Naive thymus-derived CD4-positive, alpha-beta T cell (primary cell): ENCODE results near the gene FERMT1. TPM values are rescaled to one million over a fixed set of nuclear protein-coding genes. Genes with fewer than 3 reads are reported as not detected.
"Not testable (repeated sequence)": the region's sequence is repeated elsewhere in the genome, so short reads cannot be mapped to it uniquely, and the experiment has no call there.

ENCODE experiments used
- ATAC-seq: fragments of 150-1000 bp; cut with Tn5 transposase; 2 replicates; pipeline ENCODE4 v1.10.0; 2021; ENCODE audit warnings: mild to moderate bottlenecking, moderate library complexity
- CTCF ChIA-PET: fragments of 350-600 bp; sonication (Branson Sonifier 250); formaldehyde crosslinking; loops from one replicate; lab custom pipeline; 2021; ENCODE audit warnings: antibody characterized with exemption; lab: Charles Lee
- POLR2A ChIA-PET: fragments of 350-600 bp; sonication (Branson Sonifier 250); formaldehyde crosslinking; loops from one replicate; lab custom pipeline; 2021; ENCODE audit warnings: antibody characterized with exemption, inconsistent platforms; lab: Charles Lee
- DNase-seq, 9 donors: peaks; one replicate each; pipeline versions ENCODE4 v3.0.0 to v3.0.0-alpha.2; 2020 to 2022; ENCODE audit warnings: mixed read lengths in 1 of 9
- H3K27ac ChIP-seq: one replicate; pipeline ENCODE4 v1.7.0; 2013; ENCODE audit warnings: mild to moderate bottlenecking, low read depth, low read length, moderate library complexity
- H3K27me3 ChIP-seq, 2 donors: one replicate each; pipeline ENCODE4 v1.7.0; 2013; ENCODE audit warnings: low read length in 2 of 2, mild to moderate bottlenecking in 2 of 2, moderate library complexity in 2 of 2; ENCODE audit not compliant: control insufficient read depth in 2 of 2, insufficient read depth in 2 of 2
- H3K36me3 ChIP-seq, 3 experiments: 1 replicate in 2 of 3; 2 replicates in 1 of 3; pipeline ENCODE4 v1.7.0; 2013; ENCODE audit warnings: low read length in 3 of 3, mild to moderate bottlenecking in 3 of 3, moderate library complexity in 1 of 3; ENCODE audit not compliant: insufficient read depth in 3 of 3, control insufficient read depth in 2 of 3
- H3K4me1 ChIP-seq, 2 donors: one replicate each; pipeline ENCODE4 v1.7.0; 2013; ENCODE audit warnings: low read length in 2 of 2, mild to moderate bottlenecking in 2 of 2, moderate library complexity in 1 of 2; ENCODE audit not compliant: control insufficient read depth in 2 of 2, insufficient read depth in 2 of 2
- H3K4me3 ChIP-seq: 2 replicates; pipeline ENCODE4 v1.7.0; 2013; ENCODE audit warnings: mild to moderate bottlenecking, low read length
- H3K9me3 ChIP-seq, 3 experiments: 1 replicate in 2 of 3; 2 replicates in 1 of 3; pipeline ENCODE4 v1.7.0; 2013; ENCODE audit warnings: low read length in 3 of 3; ENCODE audit not compliant: control insufficient read depth in 2 of 3
- H3K27ac Mint-ChIP-seq, 9 donors: one replicate each; pipeline ENCODE4 v1.8.0; 2020 to 2022; ENCODE audit warnings: mixed read lengths in 9 of 9, mild to moderate bottlenecking in 8 of 9, moderate library complexity in 5 of 9, inconsistent platforms in 2 of 9
- H3K27me3 Mint-ChIP-seq, 5 donors: one replicate each; pipeline ENCODE4 v1.8.0; 2021 to 2022; ENCODE audit warnings: mixed read lengths in 5 of 5, mild to moderate bottlenecking in 1 of 5
- H3K36me3 Mint-ChIP-seq, 5 donors: one replicate each; pipeline ENCODE4 v1.8.0; 2020 to 2022; ENCODE audit warnings: mixed read lengths in 5 of 5, mild to moderate bottlenecking in 3 of 5, inconsistent platforms in 1 of 5
- H3K4me1 Mint-ChIP-seq, 7 donors: one replicate each; pipeline ENCODE4 v1.8.0; 2020 to 2022; ENCODE audit warnings: mixed read lengths in 7 of 7, mild to moderate bottlenecking in 3 of 7, inconsistent platforms in 1 of 7
- H3K4me3 Mint-ChIP-seq, 10 donors: one replicate each; pipeline ENCODE4 v1.8.0; 2020 to 2022; ENCODE audit warnings: mild to moderate bottlenecking in 10 of 10, mixed read lengths in 10 of 10, moderate library complexity in 6 of 10, inconsistent platforms in 2 of 10
- H3K9me3 Mint-ChIP-seq, 11 donors: one replicate each; pipeline ENCODE4 v1.8.0; 2020 to 2022; ENCODE audit warnings: mixed read lengths in 11 of 11, mild to moderate bottlenecking in 4 of 11, inconsistent platforms in 1 of 11, moderate library complexity in 1 of 11
- intact Hi-C, 2 donors: fragments of 100-400 bp; cut with micrococcal nuclease; formaldehyde crosslinking; loops; one replicate each; pipeline ENCODE4 v1.15.1; 2023
- polyA plus RNA-seq, 2 donors: library from polyadenylated mRNA; unstranded; fragments of 300-500 nt; fragmentation: Illumina TruSeq; gene quantifications; one replicate each; pipeline ENCODE4 v1.2.3, GENCODE V29; 2021
- total RNA-seq, 6 experiments: library from RNA in 5 of 6; stranded (reverse) in 5 of 6; gene quantifications; 1 replicate in 5 of 6; 2 replicates in 1 of 6; pipeline ENCODE4 v1.2.3 and lab custom pipeline; 2021 to 2026

The FERMT1 gene
- total and polyA plus RNA-seq, 7 experiments from 2014 or later: 0.17 TPM; not detected in 6

DNA sequence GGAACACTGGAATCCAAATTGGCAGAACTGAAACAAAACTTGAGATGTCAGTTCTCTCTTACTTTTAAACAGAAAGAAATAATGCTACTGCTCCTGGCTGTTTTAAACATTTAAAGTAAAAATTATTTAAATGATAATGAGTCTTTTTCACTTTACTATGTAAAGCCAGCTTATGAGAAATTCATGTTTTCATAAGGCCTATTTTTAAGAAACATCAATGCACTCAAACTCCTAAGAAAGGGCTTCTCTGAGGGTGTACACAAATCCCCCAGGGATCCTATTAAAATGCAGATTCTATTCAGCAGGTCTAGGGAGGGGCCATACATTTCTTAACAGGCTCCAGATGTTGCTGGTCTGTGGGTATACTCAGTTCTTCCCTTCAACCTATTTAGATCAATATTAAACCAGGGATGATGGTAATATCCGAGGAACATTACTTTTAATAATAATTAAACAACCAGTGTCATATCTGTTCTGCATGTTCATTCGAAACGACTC is 2.3 kb downstream of the FERMT1 start:
- peaks cover 0 to 5% of the 10 kb centered on the region in 2 donors for H3K27me3 ChIP-seq
- H3K9me3 Mint-ChIP-seq: peaks cover 0 to 7% (median 0%) of the 10 kb centered on the region in 11 donors
- no peak overlapping the region for H3K27ac Mint-ChIP-seq
- ATAC-seq: no peak
- CTCF ChIA-PET: no interaction called here
- DNase-seq: no peak
- POLR2A ChIA-PET: no interaction called here
- no peaks in the 10 kb centered on the region for H3K9me3 ChIP-seq
- no peak overlapping the region for H3K27ac ChIP-seq
- peaks cover 34 to 59% (median 55%) of the 10 kb centered on the region in 5 donors for H3K27me3 Mint-ChIP-seq
- intact Hi-C loops: no loop called here
- no peak overlapping the region for H3K4me3 Mint-ChIP-seq
- H3K4me3 ChIP-seq: no peak overlapping the region
- H3K36me3 ChIP-seq: no peaks in the 10 kb centered on the region
- H3K4me1 ChIP-seq: no peaks in the 10 kb centered on the region
- no peaks in the 10 kb centered on the region for H3K36me3 Mint-ChIP-seq
- peaks cover 0 to 13% (median 10%) of the 10 kb centered on the region in 7 donors for H3K4me1 Mint-ChIP-seq

DNA sequence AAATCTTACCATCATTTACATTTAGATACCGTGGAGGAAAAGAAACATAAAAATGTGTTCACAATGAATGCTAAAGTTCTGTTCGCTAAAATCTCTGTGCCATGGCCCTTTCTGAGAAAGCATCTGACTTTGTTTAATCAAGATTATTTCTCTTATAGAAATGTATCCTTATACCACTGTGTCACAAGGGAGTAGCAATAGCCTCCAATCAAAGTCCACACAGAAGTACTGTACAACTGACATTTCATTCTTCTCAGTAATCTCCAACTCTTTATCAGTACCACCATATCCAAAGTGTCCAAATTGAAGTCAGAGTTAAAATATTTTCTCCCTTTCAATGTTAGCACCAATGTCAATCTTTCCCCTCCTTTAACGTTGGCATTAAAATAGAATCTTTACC is 6.1 kb downstream of the FERMT1 start:
- H3K27ac ChIP-seq: no peak overlapping the region
- ChIA-PET CTCF (no interaction called here), POLR2A (no interaction called here)
- H3K27me3 ChIP-seq: peaks cover 0 to under 1% of the 10 kb centered on the region in 2 donors
- peaks cover 0 to 9% (median 0%) of the 10 kb centered on the region in 3 experiments for H3K9me3 ChIP-seq
- no peak overlapping the region for H3K4me3 Mint-ChIP-seq
- peaks cover 0 to 5% (median 0%) of the 10 kb centered on the region in 5 donors for H3K36me3 Mint-ChIP-seq
- H3K4me3 ChIP-seq: no peak overlapping the region
- no peaks in the 10 kb centered on the region for H3K4me1 ChIP-seq
- peaks cover 6 to 53% (median 33%) of the 10 kb centered on the region in 5 donors for H3K27me3 Mint-ChIP-seq
- H3K4me1 Mint-ChIP-seq: no peaks in the 10 kb centered on the region
- no peak for ATAC-seq
- peaks cover 6 to 29% (median 10%) of the 10 kb centered on the region in 11 donors for H3K9me3 Mint-ChIP-seq
- intact Hi-C loops: no loop called here
- H3K27ac Mint-ChIP-seq: no peak overlapping the region
- no peak for DNase-seq
- H3K36me3 ChIP-seq: no peaks in the 10 kb centered on the region

DNA sequence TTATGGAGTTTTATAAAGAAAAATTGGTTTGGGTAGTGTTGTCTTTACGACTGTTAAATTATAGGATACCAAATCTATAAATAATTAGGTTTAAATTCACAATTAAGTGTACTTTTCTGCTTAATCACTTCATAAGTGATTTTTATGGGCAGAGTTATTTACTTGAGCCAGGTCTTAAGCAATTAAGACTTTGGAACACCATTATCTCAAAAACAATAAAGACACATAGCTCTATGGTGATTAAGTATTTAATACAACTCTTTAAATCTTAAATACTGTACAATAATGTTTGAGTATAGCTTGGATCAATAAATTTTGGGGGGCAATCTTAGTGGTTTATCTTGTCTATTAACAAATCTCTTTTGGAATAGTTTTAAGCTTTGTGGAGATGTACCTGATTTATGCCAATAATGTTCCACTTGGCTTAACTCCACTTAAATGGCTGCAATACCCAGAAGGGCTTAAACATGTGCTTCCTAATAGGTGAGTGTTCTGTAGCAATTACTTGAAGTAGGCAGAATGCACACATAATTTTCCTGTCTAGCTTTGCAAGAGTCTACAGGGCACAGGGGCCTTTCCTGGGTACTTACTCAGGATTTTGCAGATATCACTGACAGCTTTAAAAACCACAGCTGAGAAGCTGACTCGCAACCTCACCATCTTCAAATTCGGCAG is 7.5 kb downstream of the FERMT1 start:
- H3K4me3 ChIP-seq: no peak overlapping the region
- Mint-ChIP-seq H3K36me3 (peaks cover 0 to 5% (median 0%) of the 10 kb centered on the region in 5 donors), H3K4me3 (no peak overlapping the region), H3K4me1 (no peaks in the 10 kb centered on the region), H3K27me3 (peaks cover 0 to 40% (median 27%) of the 10 kb centered on the region in 5 donors), H3K27ac (no peak overlapping the region), H3K9me3 (peaks cover 6 to 29% (median 10%) of the 10 kb centered on the region in 11 donors)
- no peak for ATAC-seq
- POLR2A ChIA-PET: no interaction called here
- H3K9me3 ChIP-seq: peaks cover 0 to 9% (median 0%) of the 10 kb centered on the region in 3 experiments
- H3K27me3 ChIP-seq: no peaks in the 10 kb centered on the region
- H3K36me3 ChIP-seq: no peaks in the 10 kb centered on the region
- DNase-seq: no peak
- H3K27ac ChIP-seq: no peak overlapping the region
- CTCF ChIA-PET: no interaction called here
- intact Hi-C loops: no loop called here
- H3K4me1 ChIP-seq: no peaks in the 10 kb centered on the region

DNA sequence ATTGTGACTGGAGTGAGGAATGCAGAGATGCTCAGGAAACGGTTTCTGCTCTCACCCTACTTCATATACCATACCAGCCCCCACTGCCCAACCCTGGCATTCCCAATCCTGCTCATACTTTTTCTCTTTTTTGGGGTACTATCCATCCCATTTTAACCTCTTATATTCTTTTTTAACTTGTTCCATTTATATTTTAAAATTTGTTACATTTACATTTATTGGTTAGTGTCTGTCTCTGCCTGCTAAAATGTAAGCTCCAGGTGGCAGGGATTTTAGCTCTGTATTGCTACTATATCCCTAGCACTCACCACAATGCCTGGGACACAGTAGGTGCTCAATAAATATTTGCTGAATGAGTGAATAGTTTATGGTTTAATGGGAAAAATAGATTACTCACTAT is 8.1 kb downstream of the FERMT1 start:
- Histone ChIP-seq H3K36me3 (no peaks in the 10 kb centered on the region), H3K27me3 (no peaks in the 10 kb centered on the region), H3K27ac (no peak overlapping the region), H3K9me3 (peaks cover 0 to 9% (median 0%) of the 10 kb centered on the region in 3 experiments), H3K4me1 (no peaks in the 10 kb centered on the region), H3K4me3 (no peak overlapping the region)
- POLR2A ChIA-PET: no interaction called here
- Mint-ChIP-seq H3K27ac (no peak overlapping the region), H3K9me3 (peaks cover 6 to 29% (median 10%) of the 10 kb centered on the region in 11 donors), H3K4me3 (no peak overlapping the region), H3K36me3 (peaks cover 0 to 5% (median 0%) of the 10 kb centered on the region in 5 donors), H3K4me1 (no peaks in the 10 kb centered on the region), H3K27me3 (peaks cover 0 to 35% (median 21%) of the 10 kb centered on the region in 5 donors)
- ATAC-seq: no peak
- CTCF ChIA-PET: no interaction called here
- DNase-seq: no peak
- intact Hi-C loops: no loop called here

DNA sequence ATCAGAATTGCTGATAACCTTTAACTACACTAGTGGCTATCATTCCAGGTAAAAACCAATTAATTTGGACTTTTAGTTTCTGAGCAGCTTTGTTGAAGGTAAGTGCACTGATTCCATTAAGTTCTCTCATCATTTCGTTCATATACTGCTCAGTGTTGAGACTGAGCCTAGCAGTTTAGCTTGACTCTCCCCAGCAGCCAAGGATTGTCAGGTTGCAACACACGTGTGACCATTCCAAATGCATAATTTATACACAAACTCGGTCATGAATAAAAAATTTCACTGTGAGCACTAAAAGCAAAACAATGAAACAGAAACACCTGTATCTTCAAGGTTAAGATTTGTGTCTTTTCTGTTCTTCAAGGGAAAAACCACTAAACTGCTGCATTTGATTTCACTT is 8.9 kb downstream of the FERMT1 start:
- no peaks in the 10 kb centered on the region for H3K4me1 ChIP-seq
- no peak overlapping the region for H3K27ac Mint-ChIP-seq
- H3K36me3 Mint-ChIP-seq: peaks cover 0 to 5% (median 0%) of the 10 kb centered on the region in 5 donors
- POLR2A ChIA-PET: no interaction called here
- intact Hi-C loops: no loop called here
- CTCF ChIA-PET: no interaction called here
- H3K9me3 Mint-ChIP-seq: peaks cover 6 to 29% (median 10%) of the 10 kb centered on the region in 11 donors
- no peaks in the 10 kb centered on the region for H3K4me1 Mint-ChIP-seq
- H3K36me3 ChIP-seq: no peaks in the 10 kb centered on the region
- H3K27me3 Mint-ChIP-seq: peaks cover 0 to 28% (median 20%) of the 10 kb centered on the region in 5 donors
- no peak overlapping the region for H3K27ac ChIP-seq
- no peak overlapping the region for H3K4me3 ChIP-seq
- H3K27me3 ChIP-seq: no peaks in the 10 kb centered on the region
- ATAC-seq: no peak
- no peak overlapping the region for H3K4me3 Mint-ChIP-seq
- H3K9me3 ChIP-seq: peaks cover 0 to 9% (median 0%) of the 10 kb centered on the region in 3 experiments
- no peak for DNase-seq

DNA sequence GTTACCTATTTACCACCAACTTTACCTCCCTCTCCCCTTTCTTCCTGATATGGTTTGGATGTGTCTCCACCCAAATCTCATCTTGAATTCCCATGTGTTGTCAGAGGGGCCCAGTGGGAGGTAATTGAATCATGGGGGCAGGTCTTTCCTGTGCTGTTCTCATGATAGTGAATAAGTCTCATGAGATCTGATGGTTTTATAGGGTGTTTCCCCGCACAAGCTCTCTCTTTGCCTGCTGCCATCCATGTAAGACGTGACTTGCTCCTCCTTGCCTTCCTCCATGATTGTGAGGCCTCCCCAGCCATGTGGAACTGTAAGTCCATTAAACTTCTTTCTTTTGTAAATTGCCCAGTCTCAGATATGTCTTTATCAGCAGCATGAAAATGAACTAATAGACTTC is 9.9 kb downstream of the FERMT1 start:
- H3K4me3 ChIP-seq, H3K27ac Mint-ChIP-seq, H3K4me3 Mint-ChIP-seq, H3K4me1 Mint-ChIP-seq, H3K36me3 Mint-ChIP-seq, intact Hi-C loops, CTCF ChIA-PET, ATAC-seq, H3K27me3 ChIP-seq, DNase-seq, H3K9me3 ChIP-seq, H3K36me3 ChIP-seq, POLR2A ChIA-PET, H3K27ac ChIP-seq, H3K4me1 ChIP-seq: not testable (repeated sequence)
- H3K27me3 Mint-ChIP-seq: peaks cover 0 to 22% (median 21%) of the 10 kb centered on the region in 5 donors
- peaks cover 6 to 29% (median 10%) of the 10 kb centered on the region in 11 donors for H3K9me3 Mint-ChIP-seq

DNA sequence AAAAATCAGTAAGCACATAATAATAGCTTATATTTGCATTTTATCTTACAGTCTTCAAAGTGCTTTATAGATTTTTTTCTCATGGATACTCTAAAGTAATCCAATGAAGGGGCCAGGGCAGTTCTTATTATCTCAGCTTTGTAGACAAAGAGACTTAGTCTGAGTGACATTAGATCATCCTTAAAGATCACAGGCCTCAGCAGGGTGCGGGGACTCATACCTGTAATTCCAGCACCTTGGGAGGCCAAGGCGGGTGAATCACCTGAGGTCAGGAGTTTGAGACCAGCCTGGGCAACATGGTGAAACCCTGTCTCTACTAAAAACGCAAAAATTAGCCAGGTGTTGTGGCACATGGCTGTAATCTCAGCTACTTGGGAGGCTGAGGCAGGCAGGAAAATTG is 14.5 kb downstream of the FERMT1 start:
- no peak overlapping the region for H3K4me3 Mint-ChIP-seq
- peaks cover 3 to 7% (median 5%) of the 10 kb centered on the region in 11 donors for H3K9me3 Mint-ChIP-seq
- Histone ChIP-seq H3K27ac (no peak overlapping the region), H3K36me3 (no peaks in the 10 kb centered on the region), H3K27me3 (no peaks in the 10 kb centered on the region), H3K4me1 (no peaks in the 10 kb centered on the region), H3K9me3 (peaks cover 0 to under 1% (median 0%) of the 10 kb centered on the region in 3 experiments), H3K4me3 (no peak overlapping the region)
- peaks cover 2 to 25% (median 22%) of the 10 kb centered on the region in 5 donors for H3K27me3 Mint-ChIP-seq
- intact Hi-C loops: no loop called here
- CTCF ChIA-PET: no interaction called here
- H3K36me3 Mint-ChIP-seq: peaks cover 0 to 4% (median 0%) of the 10 kb centered on the region in 5 donors
- DNase-seq (no peak), ATAC-seq (no peak)
- no peak overlapping the region for H3K27ac Mint-ChIP-seq
- H3K4me1 Mint-ChIP-seq: no peaks in the 10 kb centered on the region
- POLR2A ChIA-PET: no interaction called here
